Panc1 (cell line): Measurements from ENCODE around the gene HACD3.

Experiments
- POLR2AphosphoS5 ChIP-seq: IDR thresholded peaks from 2 replicates; pipeline ENCODE4 v1.6.1; 2012; ENCODE audit warnings: mild to moderate bottlenecking, low read depth, low read length, moderate library complexity
- SIN3A ChIP-seq: IDR thresholded peaks from 2 replicates; pipeline ENCODE4 v1.6.1; 2012; ENCODE audit warnings: low read depth, mild to moderate bottlenecking, low read length, moderate library complexity, borderline replicate concordance; ENCODE audit not compliant: insufficient read depth
- TCF7L2 ChIP-seq: IDR thresholded peaks from 2 replicates; pipeline ENCODE4 v1.6.1; 2011; ENCODE audit warnings: mild to moderate bottlenecking, low read depth, low read length, inconsistent platforms
- TF ChIP-seq, protein P1 (sequence below): fragments of 450-650 bp; IDR thresholded peaks from 2 replicates; pipeline ENCODE4 v1.5.1; 2017; ENCODE audit warnings: mild to moderate bottlenecking
- TF ChIP-seq, protein P2 (sequence below), 2 experiments: IDR thresholded peaks; 2 replicates each; pipeline ENCODE4 v1.6.1; 2011 to 2012; ENCODE audit warnings: low read depth in 2 of 2, control low read depth in 1 of 2, low read length in 1 of 2, mild to moderate bottlenecking in 1 of 2, moderate library complexity in 1 of 2; ENCODE audit not compliant: insufficient read depth in 1 of 2

DNA sequence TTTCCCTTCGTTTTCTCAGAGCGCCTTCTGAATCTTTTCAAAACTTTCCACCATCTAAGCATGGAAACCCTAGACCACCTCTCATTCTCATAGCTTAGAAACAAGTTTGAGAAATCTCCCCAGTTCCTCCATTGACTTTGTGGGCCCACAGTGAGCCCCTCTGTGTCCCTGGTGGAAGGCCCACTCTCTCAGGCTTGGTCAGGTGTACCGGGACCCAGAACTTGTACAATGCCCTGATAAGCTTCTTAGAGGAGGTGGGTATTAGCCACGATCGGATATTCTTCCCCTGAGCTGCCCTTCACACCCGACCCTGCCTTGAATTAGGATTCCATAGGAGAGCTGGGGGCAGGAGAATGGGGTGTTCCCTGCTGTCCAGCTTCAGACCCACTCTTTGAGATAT, 91.4 kb downstream of the HACD3 start, which contains the start of gene SLC24A1:
- TF ChIP-seq, protein P1, sequence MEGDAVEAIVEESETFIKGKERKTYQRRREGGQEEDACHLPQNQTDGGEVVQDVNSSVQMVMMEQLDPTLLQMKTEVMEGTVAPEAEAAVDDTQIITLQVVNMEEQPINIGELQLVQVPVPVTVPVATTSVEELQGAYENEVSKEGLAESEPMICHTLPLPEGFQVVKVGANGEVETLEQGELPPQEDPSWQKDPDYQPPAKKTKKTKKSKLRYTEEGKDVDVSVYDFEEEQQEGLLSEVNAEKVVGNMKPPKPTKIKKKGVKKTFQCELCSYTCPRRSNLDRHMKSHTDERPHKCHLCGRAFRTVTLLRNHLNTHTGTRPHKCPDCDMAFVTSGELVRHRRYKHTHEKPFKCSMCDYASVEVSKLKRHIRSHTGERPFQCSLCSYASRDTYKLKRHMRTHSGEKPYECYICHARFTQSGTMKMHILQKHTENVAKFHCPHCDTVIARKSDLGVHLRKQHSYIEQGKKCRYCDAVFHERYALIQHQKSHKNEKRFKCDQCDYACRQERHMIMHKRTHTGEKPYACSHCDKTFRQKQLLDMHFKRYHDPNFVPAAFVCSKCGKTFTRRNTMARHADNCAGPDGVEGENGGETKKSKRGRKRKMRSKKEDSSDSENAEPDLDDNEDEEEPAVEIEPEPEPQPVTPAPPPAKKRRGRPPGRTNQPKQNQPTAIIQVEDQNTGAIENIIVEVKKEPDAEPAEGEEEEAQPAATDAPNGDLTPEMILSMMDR: no peak
- TF ChIP-seq, protein P2, sequence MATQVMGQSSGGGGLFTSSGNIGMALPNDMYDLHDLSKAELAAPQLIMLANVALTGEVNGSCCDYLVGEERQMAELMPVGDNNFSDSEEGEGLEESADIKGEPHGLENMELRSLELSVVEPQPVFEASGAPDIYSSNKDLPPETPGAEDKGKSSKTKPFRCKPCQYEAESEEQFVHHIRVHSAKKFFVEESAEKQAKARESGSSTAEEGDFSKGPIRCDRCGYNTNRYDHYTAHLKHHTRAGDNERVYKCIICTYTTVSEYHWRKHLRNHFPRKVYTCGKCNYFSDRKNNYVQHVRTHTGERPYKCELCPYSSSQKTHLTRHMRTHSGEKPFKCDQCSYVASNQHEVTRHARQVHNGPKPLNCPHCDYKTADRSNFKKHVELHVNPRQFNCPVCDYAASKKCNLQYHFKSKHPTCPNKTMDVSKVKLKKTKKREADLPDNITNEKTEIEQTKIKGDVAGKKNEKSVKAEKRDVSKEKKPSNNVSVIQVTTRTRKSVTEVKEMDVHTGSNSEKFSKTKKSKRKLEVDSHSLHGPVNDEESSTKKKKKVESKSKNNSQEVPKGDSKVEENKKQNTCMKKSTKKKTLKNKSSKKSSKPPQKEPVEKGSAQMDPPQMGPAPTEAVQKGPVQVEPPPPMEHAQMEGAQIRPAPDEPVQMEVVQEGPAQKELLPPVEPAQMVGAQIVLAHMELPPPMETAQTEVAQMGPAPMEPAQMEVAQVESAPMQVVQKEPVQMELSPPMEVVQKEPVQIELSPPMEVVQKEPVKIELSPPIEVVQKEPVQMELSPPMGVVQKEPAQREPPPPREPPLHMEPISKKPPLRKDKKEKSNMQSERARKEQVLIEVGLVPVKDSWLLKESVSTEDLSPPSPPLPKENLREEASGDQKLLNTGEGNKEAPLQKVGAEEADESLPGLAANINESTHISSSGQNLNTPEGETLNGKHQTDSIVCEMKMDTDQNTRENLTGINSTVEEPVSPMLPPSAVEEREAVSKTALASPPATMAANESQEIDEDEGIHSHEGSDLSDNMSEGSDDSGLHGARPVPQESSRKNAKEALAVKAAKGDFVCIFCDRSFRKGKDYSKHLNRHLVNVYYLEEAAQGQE (IDR thresholded peaks at IDR 0.05; ENCODE audit: insufficient read depth in 1 of 2, low read depth in 2 of 2, low read length in 1 of 2): no peak
- TF ChIP-seq POLR2AphosphoS5: no peak
- no peak for TF ChIP-seq TCF7L2
- TF ChIP-seq SIN3A: no peak
